Endothelial cell of hepatic sinusoid (primary cell): ENCODE measurements around the gene FOXS1.

Source experiments
- in situ Hi-C: cut with HindIII; loops from 2 replicates; pipeline ENCODE4 v1.10.0; 2017; ENCODE audit warnings: low sequenced_read_pairs

FOXS1 gene

DNA sequence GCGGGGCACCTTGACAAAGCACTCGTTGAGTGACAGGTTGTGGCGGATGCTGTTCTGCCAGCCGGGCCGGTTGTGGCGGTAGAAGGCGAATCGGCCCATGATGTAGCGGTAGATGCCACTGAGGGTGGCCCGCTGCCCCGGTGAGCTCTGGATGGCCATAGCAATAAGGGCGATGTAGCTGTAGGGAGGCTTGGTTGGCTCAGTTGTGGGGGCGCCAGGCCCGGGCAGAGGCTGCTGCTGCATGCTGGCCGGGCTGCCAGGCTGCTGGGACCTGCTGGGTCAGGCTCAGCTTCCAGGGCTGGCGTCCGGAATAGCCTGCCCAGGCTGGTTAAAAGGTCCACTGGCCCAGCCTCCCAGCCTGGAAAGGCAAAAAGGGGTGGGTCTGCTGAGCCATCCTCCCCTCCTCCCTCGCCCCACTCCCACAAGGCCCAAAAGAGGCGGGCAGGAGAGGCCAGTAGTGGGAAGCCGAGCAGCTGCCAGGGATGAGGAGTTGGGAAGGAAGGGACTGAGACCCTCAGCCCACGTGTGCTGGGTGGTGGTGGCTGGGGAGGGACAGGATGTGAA lies at the start of gene FOXS1:
Gene FOXS1 (minus strand): TSS at position 305 of the 564 bp plus-strand sequence. CDS start 62 bp downstream, at position 243.
- in situ Hi-C loops = loop anchor here (10.0 kb wide), 1 partner anchor 199 kb away; no protein-coding TSS in a partner anchor

DNA sequence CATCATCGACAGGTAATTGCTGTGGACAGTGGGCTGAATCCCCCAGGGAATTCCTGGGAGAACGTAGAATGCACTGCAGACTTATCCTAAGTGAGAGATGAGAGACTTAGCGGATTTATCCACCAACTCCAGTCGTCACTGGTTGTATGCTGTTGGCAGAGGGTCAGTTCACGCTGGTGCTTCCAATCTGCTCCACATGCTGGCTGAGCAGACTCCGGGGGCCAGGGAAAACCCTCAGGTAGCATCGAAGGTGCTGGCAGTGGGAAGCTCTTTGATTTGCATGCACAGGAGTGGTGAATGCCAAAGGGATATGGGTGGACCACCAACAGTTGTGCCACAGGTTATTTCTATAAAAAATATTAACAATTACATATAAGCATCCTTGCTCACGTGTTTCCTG lies 45.2 kb upstream of the FOXS1 start:
- in situ Hi-C loops = no loop called here

DNA sequence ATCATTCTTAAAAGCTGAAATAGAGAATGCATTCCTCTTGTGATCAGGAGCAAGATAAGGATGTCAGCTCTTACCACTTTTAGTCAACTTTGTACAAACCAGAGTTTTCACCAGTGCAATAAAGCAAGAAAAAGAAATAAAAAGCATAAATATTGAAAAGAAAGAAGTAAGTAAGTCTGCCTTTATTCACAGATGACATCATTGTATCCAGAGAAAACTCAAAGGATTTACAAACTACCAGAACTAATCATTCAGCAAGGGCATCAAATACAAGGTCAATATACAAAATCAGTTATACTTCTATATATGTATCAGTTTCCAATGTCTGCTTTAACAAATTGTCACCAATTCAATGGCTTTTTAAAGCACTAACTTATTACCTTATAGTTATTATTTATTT lies 38.4 kb upstream of the FOXS1 start:
- in situ Hi-C loops = no loop called here

DNA sequence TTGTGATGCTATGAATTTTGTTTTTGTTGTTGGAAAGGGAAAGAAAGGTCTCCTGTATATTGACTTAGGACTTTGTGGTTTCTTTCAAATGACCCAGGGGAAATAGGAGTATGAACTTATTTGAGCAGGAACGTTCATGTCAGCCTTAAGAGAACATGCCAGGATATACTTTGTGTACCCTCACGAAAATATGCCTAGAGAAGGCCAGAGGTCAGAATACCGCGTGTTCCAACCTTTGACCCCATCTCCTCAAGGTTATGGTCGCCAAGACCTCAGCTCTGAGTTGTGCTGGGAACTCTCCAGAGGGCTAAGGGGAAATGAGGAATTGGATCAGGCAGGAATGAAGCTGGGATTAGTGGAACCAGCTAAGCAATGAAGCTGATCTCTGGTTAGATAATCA lies 36.5 kb upstream of the FOXS1 start:
- in situ Hi-C loops = no loop called here

DNA sequence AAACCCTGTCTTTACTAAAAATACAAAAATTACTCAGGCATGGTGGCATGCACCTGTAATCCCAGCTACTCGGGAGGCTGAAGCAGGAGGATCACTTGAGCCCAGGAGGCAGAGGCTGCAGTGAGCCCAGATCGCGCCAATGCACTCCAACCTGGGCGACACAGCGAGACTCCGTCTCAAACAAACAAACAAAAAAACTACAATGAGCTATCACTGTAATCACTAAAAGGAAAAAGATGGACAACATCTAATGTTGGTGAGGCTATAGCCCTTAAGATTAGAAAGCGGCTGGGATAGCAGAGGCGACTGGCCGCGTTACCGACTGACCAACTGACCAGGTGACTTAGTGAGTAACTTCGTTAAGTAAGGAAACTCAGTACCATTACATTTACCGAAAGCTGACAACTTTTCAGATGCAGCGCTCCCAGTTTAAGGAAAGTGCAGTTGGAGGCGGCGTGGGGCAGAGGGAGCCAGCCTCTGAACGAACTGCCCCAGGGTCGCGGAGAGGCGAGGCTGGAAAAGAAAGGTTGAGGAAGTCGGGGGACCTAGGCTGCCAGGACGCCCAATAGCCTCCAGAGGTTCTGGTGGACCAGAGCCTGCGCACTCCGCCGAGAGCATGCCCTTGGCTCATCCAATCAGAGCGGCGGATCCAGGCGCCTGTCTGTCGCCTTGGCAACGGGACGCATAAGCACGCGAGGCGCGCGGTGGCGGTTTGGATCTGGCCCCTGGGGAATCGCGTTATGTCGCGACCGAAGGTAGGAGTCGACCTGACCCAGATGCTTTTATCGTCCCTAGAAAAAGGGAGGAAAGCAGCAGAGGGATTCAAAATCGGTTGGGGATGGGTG lies 34.0 kb upstream of the FOXS1 start:
- in situ Hi-C loops = no loop called here

DNA sequence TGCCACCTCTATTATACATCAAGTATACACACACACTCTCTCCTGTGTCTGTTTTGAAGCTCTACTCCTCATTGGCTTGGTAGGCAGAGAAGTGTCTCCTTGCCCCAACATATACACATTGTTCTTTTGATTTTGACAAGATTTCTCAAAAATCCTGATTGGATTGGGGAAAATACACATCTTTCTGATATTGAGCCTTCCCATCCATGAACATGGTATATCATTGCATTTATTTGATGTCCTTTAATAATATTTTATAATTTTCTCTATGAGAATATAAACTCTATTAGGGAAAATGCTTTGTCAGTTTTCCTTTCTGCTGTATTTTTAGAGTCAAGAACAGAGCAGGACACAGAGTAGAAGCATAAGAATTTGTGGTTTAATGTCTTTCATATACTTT lies 32.3 kb upstream of the FOXS1 start:
- in situ Hi-C loops = no loop called here

DNA sequence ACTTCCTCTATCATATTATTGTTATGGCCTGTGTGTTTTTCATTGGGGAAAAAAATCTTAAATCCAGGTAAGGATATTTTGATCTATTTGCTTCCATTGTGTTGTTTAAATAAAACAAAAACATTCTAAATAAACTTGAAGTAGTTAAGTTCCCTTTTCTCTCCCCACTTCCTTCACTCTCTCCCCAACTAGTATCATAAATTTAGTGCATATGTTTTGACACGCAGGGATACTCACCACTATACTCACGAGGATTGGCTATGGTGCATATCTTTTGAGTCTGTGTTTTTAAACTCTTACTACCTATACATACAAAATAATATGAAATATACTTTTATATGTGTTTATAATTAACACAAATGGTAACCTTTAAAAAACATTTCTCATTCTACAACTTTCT lies 30.3 kb upstream of the FOXS1 start:
- in situ Hi-C loops = no loop called here

DNA sequence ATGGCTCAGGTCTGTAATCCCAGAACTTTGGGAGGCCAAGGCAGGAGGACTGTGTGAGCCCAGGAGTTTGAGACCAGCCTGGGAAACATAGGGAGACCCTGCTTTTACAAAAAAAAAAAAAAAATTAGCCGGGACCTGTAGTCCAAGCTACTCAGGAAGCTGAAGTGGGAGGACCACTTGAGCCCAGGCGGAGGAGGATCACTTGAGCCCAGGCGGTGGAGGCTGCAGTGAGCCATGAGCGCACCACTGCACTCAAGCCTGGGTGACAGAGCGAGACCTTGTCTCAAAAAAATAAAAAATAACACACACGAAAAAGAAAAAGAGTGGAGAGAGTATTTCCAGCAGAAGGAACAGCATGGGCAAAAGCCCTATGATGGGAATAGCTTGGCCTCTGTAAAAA lies 27.0 kb upstream of the FOXS1 start:
- in situ Hi-C loops = no loop called here

DNA sequence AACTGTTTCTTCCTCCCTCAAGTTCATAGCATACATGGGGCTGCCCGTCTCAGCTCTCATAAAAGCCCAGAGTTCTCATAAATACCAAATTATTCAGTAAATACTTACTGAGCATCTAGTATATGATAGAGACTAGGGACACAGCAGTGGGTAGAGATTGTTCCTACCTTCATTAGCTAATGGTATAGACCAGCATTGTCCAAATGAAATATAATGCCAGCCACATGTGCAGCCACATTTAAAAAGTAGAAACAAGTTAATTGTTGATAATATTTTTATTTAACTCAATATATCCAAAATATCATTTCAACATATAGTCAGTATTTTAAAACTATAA lies 26.2 kb upstream of the FOXS1 start:
- in situ Hi-C loops = no loop called here

DNA sequence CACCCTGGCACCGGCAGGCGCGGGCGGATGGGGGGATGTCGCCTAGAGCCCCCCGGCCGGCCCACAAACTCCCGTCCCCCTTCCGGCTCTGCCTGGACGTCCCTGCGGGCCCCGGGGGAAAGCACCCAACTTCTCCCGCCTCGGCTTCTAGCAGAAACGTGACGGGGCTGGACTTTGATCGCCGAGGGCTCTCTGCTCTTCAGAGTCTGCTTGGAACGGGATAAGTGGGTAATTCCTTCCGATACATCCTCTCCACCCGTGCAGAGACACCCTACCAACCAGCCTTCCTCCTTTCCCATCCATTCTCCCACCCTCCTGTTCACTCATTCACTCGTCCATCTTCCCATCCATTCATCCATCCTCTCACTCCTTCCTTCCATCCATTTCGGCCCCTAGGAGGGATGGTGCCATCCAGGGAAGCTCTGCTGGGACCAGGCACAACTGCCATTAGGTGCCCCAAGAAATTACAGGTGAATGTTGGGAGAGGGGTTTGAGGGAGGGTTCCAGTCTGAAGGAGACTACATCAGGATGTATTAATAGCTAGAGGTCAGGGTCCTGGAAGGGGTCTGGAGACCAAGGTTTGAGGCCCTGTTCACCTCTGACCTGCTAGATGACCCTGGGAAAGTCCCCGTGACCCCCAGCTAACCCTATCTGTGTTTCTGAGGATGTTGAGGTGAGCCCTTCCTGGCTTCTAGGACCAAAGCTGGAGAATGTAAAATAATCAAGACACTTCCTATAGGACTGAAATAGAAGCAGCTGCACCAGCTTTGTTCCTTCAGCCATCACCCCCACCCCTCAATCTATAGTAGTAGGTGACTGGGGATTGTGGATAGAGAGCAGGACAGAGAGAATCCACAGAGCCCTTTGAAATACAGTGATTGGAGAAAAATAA lies 25.6 kb upstream of the FOXS1 start:
- in situ Hi-C loops = no loop called here

DNA sequence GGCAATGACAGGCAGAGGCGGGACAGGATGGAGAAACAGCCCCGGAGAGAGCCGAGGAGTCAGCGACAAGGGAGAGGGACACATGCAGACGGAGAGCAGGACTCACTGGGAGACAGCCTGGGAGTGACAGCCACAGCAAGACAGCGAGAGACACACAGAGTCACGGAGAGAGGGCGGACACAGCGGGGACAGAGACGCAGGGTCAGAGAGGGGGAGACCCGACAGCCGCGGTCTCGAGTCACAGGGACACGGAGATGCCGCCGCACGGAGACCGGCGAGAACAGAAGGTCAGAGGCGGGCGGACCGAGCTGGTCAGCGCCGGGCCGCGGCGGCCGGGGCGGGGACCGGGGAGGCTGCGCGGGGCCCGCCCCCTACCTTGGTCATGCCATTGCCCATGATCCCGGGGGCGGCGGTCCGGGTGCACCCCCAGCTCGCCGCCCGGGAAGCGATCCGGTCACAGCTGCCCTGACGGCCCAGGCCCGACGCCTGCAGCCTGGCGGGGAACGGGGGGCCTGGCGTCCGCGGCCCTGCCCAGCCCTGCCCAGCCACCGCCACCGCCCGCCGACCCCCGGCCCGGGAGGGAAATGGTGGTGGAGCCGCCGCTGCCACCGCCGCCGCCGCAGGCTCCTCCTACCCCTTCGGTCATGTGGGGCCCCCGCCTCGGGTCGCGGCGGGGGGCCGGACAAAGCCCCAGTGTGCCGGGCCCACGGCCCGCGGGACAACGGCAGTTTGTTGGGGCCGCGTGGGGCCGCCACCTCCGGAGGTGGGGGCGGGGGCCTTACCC lies 24.7 kb upstream of the FOXS1 start, which contains the start of the genes DUSP15 and TTLL9:
Gene DUSP15 (minus strand): TSS at position 586 of the 784 bp plus-strand sequence. CDS start 190 bp downstream, at position 396.
Gene TTLL9 (plus strand): TSS at position 693 of the 784 bp plus-strand sequence. CDS start 493 bp downstream, outside the sequence.
- in situ Hi-C loops = loop anchor here (5.0 to 10.0 kb wide), 2 partner anchors 72 to 215 kb away; no protein-coding TSS in a partner anchor

DNA sequence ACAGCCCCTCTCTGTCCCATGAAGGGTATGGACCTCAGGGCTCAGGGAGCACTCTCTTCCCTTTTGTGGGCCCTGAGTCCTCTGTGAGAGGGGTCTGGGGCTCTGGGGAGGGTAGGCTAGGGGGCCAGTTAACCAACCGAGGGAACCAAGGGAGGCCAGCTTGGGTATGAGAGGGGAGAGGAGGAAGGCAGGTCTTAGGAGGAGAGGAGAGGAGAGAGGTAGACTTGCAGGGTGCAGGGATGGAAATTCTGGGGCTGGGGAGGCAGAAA lies 24.2 kb upstream of the FOXS1 start:
- in situ Hi-C loops = loop anchor here (5.0 to 10.0 kb wide), 2 partner anchors 73 to 215 kb away; no protein-coding TSS in a partner anchor

DNA sequence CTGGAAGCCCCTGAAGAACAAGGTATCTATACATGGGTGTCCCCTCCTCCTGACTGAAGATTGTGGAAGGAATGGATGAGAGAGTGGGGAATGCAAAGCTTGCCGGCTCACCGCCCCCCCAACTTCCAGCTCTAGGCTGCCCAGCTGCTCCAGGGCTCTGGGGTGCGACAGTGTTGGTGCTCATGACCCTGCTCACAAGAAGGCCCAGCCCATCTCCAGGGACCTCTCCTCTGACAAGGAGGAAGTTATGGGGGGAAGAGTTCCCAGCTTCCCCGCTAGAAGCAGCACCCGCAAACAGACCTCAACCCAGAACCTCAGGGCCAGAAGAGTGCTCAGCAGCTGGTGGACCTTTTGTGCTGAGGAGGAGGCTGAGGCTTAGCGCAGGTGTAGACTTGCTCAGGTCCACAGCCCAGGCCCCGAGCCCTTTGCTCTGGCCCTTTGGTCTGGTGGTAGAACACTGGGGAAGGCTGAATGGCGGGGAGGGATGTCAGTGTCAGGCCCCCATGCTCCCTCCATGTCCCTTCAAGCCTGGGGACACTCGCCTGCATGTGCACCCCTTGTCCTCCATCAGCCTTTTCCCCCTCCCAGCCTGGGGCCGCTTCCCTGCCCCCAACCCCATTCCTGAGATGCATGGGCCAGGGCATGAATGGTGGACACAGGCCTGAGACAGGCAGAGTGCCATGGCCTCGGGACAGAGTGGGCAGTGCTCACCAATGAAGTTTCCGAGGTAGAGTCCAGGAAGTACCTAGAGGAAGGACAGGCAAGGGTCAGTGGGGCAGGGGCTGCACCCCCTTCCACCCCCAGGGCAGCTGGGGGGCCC lies 23.7 kb upstream of the FOXS1 start:
- in situ Hi-C loops = loop anchor here (5.0 to 10.0 kb wide), 2 partner anchors 73 to 216 kb away; no protein-coding TSS in a partner anchor

DNA sequence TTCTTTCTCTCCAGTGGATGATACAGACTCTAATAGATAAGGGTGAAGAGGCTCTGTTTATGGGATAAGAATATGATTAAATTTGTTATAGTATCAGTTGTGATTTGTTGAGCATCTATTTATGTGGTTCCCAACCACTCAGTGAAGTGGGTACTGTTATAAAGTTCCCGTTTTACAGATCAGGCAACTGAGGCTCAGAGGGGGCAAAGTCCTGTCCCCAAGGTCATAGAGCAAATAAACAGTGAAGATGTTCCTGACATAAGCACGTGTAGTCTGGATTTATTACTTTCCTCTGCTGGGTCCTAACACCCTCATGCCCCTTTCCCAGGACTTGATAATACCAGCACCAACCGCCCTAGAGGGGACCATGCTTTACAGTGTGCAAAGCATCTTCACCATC lies 20.8 kb upstream of the FOXS1 start:
- in situ Hi-C loops = loop anchor here (5.0 to 10.0 kb wide), 2 partner anchors 76 to 219 kb away; no protein-coding TSS in a partner anchor

DNA sequence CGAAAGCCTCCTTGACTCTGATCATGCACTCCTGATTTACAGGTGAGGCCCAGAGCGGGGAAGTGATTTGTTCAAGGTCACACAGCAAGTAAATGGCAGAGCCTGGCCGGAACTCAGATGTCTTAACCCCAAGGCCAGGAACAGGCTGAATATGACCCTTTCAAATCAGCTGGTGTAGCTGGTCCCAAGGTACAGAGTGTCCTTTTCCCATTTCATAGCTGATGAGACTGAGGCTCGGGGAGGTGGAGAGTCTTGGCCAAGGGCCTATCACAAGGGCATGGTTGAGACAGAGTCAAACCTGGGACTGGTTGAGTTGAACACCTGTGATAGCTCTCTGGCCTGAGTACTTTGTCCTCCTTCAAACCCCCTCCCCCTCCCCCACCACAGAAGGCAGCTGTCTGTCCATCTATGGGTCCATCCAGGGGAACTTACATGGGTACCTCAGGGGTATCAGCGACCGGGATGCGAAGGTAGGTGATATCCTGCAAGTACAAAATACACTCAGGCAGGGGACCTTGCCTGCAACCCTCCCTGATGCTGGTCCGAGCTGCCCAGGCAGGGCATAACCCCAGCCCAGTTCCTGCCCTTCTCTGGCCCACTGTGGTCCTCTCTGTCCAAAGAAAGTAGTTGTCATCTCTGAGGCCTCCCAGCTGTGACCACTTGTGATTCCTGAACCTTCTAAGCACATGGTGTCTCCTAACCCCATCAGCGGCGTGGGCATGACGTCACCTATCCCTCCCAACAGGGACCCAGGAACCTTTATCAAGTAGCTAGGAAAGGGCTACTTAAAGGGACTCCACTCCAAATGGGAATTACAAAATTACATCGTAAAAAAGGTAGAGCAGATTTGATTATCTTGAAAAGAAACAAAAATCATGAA lies 19.4 kb upstream of the FOXS1 start:
- in situ Hi-C loops = loop anchor here (5.0 to 10.0 kb wide), 2 partner anchors 78 to 220 kb away; no protein-coding TSS in a partner anchor

DNA sequence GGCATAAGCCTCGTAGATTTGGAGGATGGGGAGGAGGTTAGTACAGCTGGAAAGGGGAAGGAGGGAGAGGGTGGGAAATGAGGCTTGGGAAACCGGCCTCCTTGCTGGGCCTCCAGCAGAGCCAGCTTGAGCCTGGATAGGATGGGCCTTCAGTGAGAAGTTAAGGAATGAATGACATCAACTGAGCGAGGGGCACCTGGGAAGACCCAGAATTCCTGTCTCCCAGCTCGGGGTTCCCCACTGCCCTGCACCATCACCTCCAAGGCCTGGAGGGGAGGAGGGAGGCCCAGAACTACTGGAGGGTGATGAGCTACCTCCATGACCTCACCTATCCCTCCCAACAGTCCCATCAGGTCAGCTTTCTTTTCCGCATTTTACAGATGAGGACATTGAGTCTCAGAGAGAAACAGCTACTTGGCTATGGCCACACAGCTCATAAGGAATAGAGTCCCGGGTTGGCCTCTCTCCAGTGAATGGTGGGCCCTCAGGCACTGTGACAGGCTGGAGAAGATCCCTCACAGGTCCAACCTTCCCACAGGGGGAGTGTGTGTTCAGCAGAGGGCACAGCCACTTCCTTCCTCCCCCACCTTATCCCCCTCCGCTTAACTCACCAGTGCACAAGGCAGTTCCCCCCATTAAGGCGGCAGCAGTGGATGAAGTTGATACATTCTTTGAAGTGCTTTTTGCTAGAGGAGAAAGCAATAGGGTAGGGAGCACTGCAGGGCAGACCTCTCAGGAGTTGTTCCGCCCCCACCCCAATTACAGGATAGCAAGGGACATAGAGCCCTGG lies 18.1 kb upstream of the FOXS1 start:
- in situ Hi-C loops = loop anchor here (10.0 kb wide), 1 partner anchor 221 kb away; no protein-coding TSS in a partner anchor

DNA sequence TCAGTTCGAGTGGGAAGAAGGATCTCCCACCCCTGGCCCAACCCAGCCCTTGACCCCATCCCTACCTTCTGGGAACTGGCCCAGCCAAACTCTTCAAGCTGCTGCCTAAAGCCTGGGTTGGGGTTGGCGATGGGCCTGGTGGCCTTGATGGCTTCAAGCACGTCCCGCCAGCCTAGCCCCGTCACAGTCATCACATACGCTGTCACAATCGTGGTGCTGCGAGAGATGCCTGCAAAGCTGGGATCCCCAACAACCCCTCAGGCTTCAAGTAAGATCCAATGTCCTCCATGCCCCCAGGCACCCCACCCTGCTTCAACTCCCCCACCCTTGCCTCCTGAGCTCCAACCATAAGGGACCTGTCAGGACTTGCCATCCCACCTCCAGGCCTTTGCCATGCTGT lies 17.1 kb upstream of the FOXS1 start:
- in situ Hi-C loops = loop anchor here (10.0 kb wide), 1 partner anchor 222 kb away; no protein-coding TSS in a partner anchor

DNA sequence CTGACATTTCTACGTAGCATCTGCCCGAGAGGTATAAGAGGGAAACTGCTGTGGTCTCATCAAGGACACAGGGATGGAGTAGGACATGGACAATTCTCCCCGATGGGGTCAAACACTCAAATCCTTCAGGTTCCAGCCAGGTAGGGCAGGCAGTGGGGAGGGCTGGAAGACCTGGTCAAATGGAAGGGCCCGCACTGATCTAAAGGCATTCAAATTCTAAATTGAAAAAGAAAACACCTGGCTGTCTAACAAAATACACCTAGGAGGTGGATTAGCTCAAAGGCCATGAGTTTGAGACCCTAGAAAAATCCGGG lies 16.7 kb upstream of the FOXS1 start:
- in situ Hi-C loops = loop anchor here (10.0 kb wide), 1 partner anchor 223 kb away; no protein-coding TSS in a partner anchor
